HepG2 (cell line): ENCODE measurements around the gene HPD. TPM values are rescaled to one million over a fixed set of nuclear protein-coding genes. Genes with fewer than 3 reads are reported as not detected.

Experiments
- ARID2 ChIP-seq: sonication (generic); formaldehyde crosslinking; IDR thresholded peaks from 2 replicates; pipeline ENCODE4 v1.8.1; 2022; ENCODE audit warnings: mild to moderate bottlenecking, missing genetic modification reagents, borderline replicate concordance
- ATAD3A ChIP-seq: sonication (generic); formaldehyde crosslinking; IDR thresholded peaks from 2 replicates; pipeline ENCODE4 v1.4.0; 2020; ENCODE audit warnings: missing genetic modification reagents
- GTF3A ChIP-seq: sonication (generic); formaldehyde crosslinking; conservative IDR thresholded peaks from 2 replicates; pipeline ENCODE4 v1.4.0; 2020; ENCODE audit warnings: mild to moderate bottlenecking, missing genetic modification reagents
- HMG20B ChIP-seq: conservative IDR thresholded peaks from 2 replicates; pipeline ENCODE4 v1.6.1; 2016; ENCODE audit warnings: missing genetic modification reagents, missing compliant biosample characterization
- HOXA7 ChIP-seq: sonication (generic); formaldehyde crosslinking; IDR thresholded peaks from 2 replicates; pipeline ENCODE4 v1.8.1; 2022; ENCODE audit warnings: mild to moderate bottlenecking, missing genetic modification reagents, moderate library complexity
- ISL2 ChIP-seq: sonication (generic); formaldehyde crosslinking; IDR thresholded peaks from 2 replicates; pipeline ENCODE4 v1.5.0; 2020; ENCODE audit warnings: missing genetic modification reagents
- NCOA2 ChIP-seq: sonication (generic); formaldehyde crosslinking; IDR thresholded peaks from 2 replicates; pipeline ENCODE4 v1.8.0; 2022; ENCODE audit warnings: inconsistent platforms
- RFXANK ChIP-seq: IDR thresholded peaks from 2 replicates; pipeline ENCODE4 v1.6.1; 2016
- SRF ChIP-seq: IDR thresholded peaks from 2 replicates; pipeline ENCODE4 v1.6.1; 2011; ENCODE audit warnings: mild to moderate bottlenecking, low read depth, low read length, moderate library complexity
- STAT5B ChIP-seq: sonication (generic); formaldehyde crosslinking; IDR thresholded peaks from 2 replicates; pipeline ENCODE4 v1.4.0; 2020; ENCODE audit warnings: missing genetic modification reagents
- STAT6 ChIP-seq: sonication (generic); formaldehyde crosslinking; IDR thresholded peaks from 2 replicates; pipeline ENCODE4 v1.4.0; 2020; ENCODE audit warnings: missing genetic modification reagents, mild to moderate bottlenecking, borderline replicate concordance
- SUZ12 ChIP-seq: fragments of 150-350 bp; IDR thresholded peaks from 2 replicates; pipeline ENCODE4 v1.6.1; 2014; ENCODE audit warnings: low read depth, low read length
- ZNF207 ChIP-seq: fragments of 450-650 bp; IDR thresholded peaks from 2 replicates; pipeline ENCODE4 v1.6.1; 2016; ENCODE audit warnings: antibody characterized with exemption, borderline replicate concordance
- ZNF234 ChIP-seq: sonication (generic); formaldehyde crosslinking; conservative IDR thresholded peaks from 2 replicates; pipeline ENCODE4 v1.5.1; 2020; ENCODE audit warnings: mild to moderate bottlenecking, missing genetic modification reagents
- ZNF274 ChIP-seq: sonication (generic); formaldehyde crosslinking; IDR thresholded peaks from 2 replicates; pipeline ENCODE4 v1.5.1; 2020; ENCODE audit warnings: mild to moderate bottlenecking, missing genetic modification reagents
- ZNF652 ChIP-seq: IDR thresholded peaks from 2 replicates; pipeline ENCODE4 v1.6.1; 2016; ENCODE audit warnings: low read depth, borderline replicate concordance
- ZNF674 ChIP-seq: sonication (generic); formaldehyde crosslinking; IDR thresholded peaks from 2 replicates; pipeline ENCODE4 v1.5.0; 2020; ENCODE audit warnings: low read depth, mild to moderate bottlenecking, missing genetic modification reagents
- ZNF720 ChIP-seq: sonication (generic); formaldehyde crosslinking; IDR thresholded peaks from 2 replicates; pipeline ENCODE4 v1.4.0; 2020; ENCODE audit warnings: missing genetic modification reagents
- polyA plus RNA-seq, 8 experiments: library from polyadenylated mRNA; depleted of rRNA in 3 of 8; stranded (reverse) in 7 of 8; unstranded in 1 of 8; fragments of >200 nt; fragmentation: Illumina TruSeq in 4 of 8; extraction: Trizol in 4 of 8; gene quantifications; 2 replicates each; pipeline versions ENCODE4 v1.2.1 to v1.2.3, GENCODE V29; 2011 to 2016; ENCODE audit warnings: low read depth in 4 of 8, missing spikeins in 1 of 8, mixed read lengths in 1 of 8; ENCODE audit not compliant: insufficient read depth in 1 of 8
- total RNA-seq, 5 experiments: library from RNA; depleted of rRNA; stranded (reverse); fragments of >200 nt; fragmentation: Illumina TruSeq; extraction: Trizol; gene quantifications; 2 replicates each; pipeline ENCODE4 v1.2.3, GENCODE V29; 2016; ENCODE audit warnings: low read depth in 1 of 5
- TF ChIP-seq, protein P1 (sequence below): sonication (generic); formaldehyde crosslinking; IDR thresholded peaks from 2 replicates; pipeline ENCODE4 v1.8.0; 2022; ENCODE audit warnings: mild to moderate bottlenecking, missing genetic modification reagents, moderate library complexity
- TF ChIP-seq, protein P2 (sequence below): sonication (generic); formaldehyde crosslinking; IDR thresholded peaks from 2 replicates; pipeline ENCODE4 v1.4.0; 2020; ENCODE audit warnings: mild to moderate bottlenecking, low read depth, missing genetic modification reagents
- TF ChIP-seq, protein P3 (sequence below): sonication (generic); formaldehyde crosslinking; IDR thresholded peaks from 2 replicates; pipeline ENCODE4 v1.5.1; 2020; ENCODE audit warnings: mild to moderate bottlenecking, moderate library complexity, missing genetic modification reagents
- TF ChIP-seq, protein P4 (sequence below): sonication (generic); formaldehyde crosslinking; IDR thresholded peaks from 2 replicates; pipeline ENCODE4 v1.5.0; 2020; ENCODE audit warnings: missing genetic modification reagents

The HPD gene
- total and polyA plus RNA-seq, 2 of the 13 experiments (the other 11 are each of a cell fraction or from before 2014, with no cell fraction given) = 120 to 195 TPM

DNA sequence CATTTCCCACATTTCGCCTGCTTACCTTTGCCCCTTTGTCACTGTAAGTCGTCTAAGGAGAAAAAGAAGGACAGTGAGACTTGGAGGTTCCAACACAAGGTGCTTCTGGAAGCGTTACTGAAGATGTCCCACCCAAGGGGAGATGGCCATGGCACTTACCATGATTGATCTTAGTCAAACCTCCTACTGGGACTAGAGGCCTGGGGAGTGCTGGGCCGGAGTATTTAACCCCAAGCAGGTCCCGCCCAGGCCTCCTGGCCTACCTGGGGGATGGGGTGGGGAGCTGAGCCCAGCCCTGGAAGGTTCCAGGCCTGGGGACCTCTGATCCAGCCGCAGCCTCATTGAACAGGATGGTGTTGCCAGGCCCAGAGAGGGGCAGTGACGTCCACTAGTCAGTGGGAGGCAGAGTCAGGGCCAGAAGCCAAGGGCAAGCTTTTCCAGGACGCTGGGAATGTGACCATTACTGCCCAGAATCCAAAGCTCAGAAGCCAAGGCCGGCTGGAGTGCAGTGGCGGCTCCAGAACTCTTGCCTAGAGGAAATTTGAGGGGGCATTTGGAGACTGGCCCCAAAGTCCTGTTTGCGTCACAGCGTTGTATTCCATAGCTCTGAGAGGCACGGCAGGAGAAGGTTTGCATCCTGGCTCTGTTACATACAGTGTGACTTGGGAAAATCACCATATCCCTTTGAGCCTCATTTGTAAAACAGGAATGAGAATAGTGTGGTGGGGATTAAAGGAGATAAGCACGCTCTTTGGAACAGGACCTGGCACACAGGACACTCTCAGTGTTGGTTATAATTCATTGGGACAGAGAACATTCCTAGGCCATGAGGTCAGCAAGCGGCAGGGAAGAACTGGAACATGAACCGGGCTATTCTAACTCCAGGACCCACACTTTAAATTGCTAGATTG lies at the start of gene HPD (continued):
- TF ChIP-seq, protein P1, sequence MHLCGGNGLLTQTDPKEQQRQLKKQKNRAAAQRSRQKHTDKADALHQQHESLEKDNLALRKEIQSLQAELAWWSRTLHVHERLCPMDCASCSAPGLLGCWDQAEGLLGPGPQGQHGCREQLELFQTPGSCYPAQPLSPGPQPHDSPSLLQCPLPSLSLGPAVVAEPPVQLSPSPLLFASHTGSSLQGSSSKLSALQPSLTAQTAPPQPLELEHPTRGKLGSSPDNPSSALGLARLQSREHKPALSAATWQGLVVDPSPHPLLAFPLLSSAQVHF = no peak
- TF ChIP-seq, protein P2, sequence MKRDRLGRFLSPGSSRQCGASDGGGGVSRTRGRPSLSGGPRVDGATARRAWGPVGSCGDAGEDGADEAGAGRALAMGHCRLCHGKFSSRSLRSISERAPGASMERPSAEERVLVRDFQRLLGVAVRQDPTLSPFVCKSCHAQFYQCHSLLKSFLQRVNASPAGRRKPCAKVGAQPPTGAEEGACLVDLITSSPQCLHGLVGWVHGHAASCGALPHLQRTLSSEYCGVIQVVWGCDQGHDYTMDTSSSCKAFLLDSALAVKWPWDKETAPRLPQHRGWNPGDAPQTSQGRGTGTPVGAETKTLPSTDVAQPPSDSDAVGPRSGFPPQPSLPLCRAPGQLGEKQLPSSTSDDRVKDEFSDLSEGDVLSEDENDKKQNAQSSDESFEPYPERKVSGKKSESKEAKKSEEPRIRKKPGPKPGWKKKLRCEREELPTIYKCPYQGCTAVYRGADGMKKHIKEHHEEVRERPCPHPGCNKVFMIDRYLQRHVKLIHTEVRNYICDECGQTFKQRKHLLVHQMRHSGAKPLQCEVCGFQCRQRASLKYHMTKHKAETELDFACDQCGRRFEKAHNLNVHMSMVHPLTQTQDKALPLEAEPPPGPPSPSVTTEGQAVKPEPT (CRISPR knock-in tag) = no peak
- TF ChIP-seq NCOA2 (CRISPR knock-in tag) = peak; percentile 27
- no peak for TF ChIP-seq HOXA7 (CRISPR knock-in tag)
- TF ChIP-seq ZNF652 = 0 out of 2 replicates have a peak, but pooled peaks have one; percentile 14
- no peak for TF ChIP-seq STAT5B (CRISPR knock-in tag)
- no peak for TF ChIP-seq ZNF674 (CRISPR knock-in tag)
- no peak for TF ChIP-seq STAT6 (CRISPR knock-in tag)
- no peak for TF ChIP-seq ZNF207
- TF ChIP-seq HMG20B = no peak; the same call in 1 of the 2 replicates
- no peak for TF ChIP-seq GTF3A
- TF ChIP-seq, protein P3, sequence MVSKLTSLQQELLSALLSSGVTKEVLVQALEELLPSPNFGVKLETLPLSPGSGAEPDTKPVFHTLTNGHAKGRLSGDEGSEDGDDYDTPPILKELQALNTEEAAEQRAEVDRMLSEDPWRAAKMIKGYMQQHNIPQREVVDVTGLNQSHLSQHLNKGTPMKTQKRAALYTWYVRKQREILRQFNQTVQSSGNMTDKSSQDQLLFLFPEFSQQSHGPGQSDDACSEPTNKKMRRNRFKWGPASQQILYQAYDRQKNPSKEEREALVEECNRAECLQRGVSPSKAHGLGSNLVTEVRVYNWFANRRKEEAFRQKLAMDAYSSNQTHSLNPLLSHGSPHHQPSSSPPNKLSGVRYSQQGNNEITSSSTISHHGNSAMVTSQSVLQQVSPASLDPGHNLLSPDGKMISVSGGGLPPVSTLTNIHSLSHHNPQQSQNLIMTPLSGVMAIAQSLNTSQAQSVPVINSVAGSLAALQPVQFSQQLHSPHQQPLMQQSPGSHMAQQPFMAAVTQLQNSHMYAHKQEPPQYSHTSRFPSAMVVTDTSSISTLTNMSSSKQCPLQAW (CRISPR knock-in tag) = peak; percentile 30; the same call in 1 of the 2 replicates
- no peak for TF ChIP-seq ATAD3A (CRISPR knock-in tag)
- TF ChIP-seq ZNF720 (CRISPR knock-in tag) = no peak
- no peak for TF ChIP-seq ZNF234
- TF ChIP-seq SUZ12 = no peak
- TF ChIP-seq RFXANK (CRISPR knock-in tag) = no peak
- TF ChIP-seq ZNF274 = peak; percentile 80; the same call in 1 of the 2 replicates
- no peak for TF ChIP-seq SRF
- TF ChIP-seq, protein P4, sequence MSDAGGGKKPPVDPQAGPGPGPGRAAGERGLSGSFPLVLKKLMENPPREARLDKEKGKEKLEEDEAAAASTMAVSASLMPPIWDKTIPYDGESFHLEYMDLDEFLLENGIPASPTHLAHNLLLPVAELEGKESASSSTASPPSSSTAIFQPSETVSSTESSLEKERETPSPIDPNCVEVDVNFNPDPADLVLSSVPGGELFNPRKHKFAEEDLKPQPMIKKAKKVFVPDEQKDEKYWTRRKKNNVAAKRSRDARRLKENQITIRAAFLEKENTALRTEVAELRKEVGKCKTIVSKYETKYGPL (CRISPR knock-in tag) = no peak
- TF ChIP-seq ISL2 (CRISPR knock-in tag) = peak; percentile 33; the same call in 1 of the 2 replicates
- TF ChIP-seq ARID2 = no peak
